Immature natural killer cell (primary cell): ENCODE data around the gene URI1. TPM values are rescaled to one million over a fixed set of nuclear protein-coding genes. Genes with fewer than 3 reads are reported as not detected.

ENCODE experiments used
- DNase-seq, 3 donors: peaks; one replicate each; pipeline ENCODE4 v3.0.0; 2022; ENCODE audit warnings: mixed read lengths in 1 of 3
- H3K27ac Mint-ChIP-seq, 6 donors: one replicate each; pipeline ENCODE4 v1.8.0; 2020; ENCODE audit warnings: mixed read lengths in 6 of 6, mild to moderate bottlenecking in 5 of 6, inconsistent platforms in 4 of 6, moderate library complexity in 3 of 6
- H3K27me3 Mint-ChIP-seq, 3 donors: one replicate each; pipeline ENCODE4 v1.8.0; 2020 to 2021; ENCODE audit warnings: low read depth in 3 of 3, mild to moderate bottlenecking in 3 of 3, mixed read lengths in 3 of 3, moderate library complexity in 3 of 3, inconsistent platforms in 1 of 3
- H3K36me3 Mint-ChIP-seq, 3 donors: one replicate each; pipeline ENCODE4 v1.8.0; 2020; ENCODE audit warnings: mixed read lengths in 3 of 3, inconsistent platforms in 2 of 3, mild to moderate bottlenecking in 2 of 3
- H3K4me1 Mint-ChIP-seq, 2 donors: one replicate each; pipeline ENCODE4 v1.8.0; 2020; ENCODE audit warnings: inconsistent platforms in 2 of 2, mild to moderate bottlenecking in 2 of 2, mixed read lengths in 2 of 2, moderate library complexity in 1 of 2
- H3K4me3 Mint-ChIP-seq, 5 donors: one replicate each; pipeline ENCODE4 v1.8.0; 2020; ENCODE audit warnings: mild to moderate bottlenecking in 5 of 5, mixed read lengths in 5 of 5, inconsistent platforms in 3 of 5, moderate library complexity in 3 of 5
- H3K9me3 Mint-ChIP-seq, 6 donors: one replicate each; pipeline ENCODE4 v1.8.0; 2020; ENCODE audit warnings: mild to moderate bottlenecking in 6 of 6, mixed read lengths in 6 of 6, inconsistent platforms in 4 of 6, moderate library complexity in 3 of 6
- polyA plus RNA-seq, 3 donors: library from polyadenylated mRNA; unstranded; fragments of 300-500 nt; fragmentation: Illumina TruSeq; gene quantifications; one replicate each; pipeline ENCODE4 v1.2.3, GENCODE V29; 2021

Gene URI1
- polyA plus RNA-seq, 3 donors from 2014 or later, result 15.6 to 24.6 (median 18.1) TPM

DNA sequence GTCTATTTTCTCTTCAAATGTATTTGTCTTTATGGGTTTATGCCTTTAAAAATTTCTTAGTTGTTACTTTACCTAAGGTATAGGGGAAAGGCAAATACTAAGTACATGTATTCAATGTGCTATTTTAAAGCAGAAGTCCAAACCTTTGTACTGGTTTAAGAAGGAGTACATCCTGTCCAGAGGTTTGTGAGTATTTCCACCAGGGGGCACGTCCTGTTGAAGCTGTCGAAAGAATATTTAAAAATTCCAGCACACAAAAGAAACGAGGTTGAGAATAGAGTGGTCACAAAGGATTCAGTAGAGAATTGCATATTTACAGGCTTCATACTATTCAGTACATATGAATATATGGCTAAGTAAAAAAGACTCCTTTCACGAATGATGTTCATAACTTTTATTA is 59.8 kb downstream of the URI1 start:
- DNase-seq, result no peak
- H3K36me3 Mint-ChIP-seq, result peaks cover 12 to 23% (median 16%) of the 10 kb centered on the region in 3 donors
- no peaks in the 10 kb centered on the region for H3K27me3 Mint-ChIP-seq
- H3K4me3 Mint-ChIP-seq, result no peak overlapping the region
- H3K27ac Mint-ChIP-seq, result no peak overlapping the region
- H3K4me1 Mint-ChIP-seq, result peaks cover 57 to 77% of the 10 kb centered on the region in 2 donors
- H3K9me3 Mint-ChIP-seq, result peaks cover 0 to 2% (median 0%) of the 10 kb centered on the region in 6 donors

DNA sequence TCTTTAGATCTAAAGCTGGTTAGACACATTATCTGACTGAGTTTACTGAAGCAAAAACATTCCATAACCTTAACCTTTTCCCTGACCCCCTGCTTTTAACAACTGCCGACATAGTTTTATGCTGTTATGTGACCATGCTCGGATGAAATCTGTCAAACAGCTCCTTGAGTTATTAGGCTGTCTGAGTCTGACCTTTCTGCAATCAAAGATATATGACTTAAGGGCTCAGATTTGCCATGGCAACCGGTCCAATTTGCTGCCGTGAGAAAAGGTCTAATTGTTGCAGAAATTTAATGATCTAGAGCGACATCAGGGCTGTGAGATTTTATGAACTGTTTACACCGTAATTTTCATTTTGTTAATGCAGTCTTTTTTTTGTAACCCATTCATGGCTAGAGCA is 61.8 kb downstream of the URI1 start:
- Mint-ChIP-seq H3K27me3 (no peaks in the 10 kb centered on the region), H3K4me3 (no peak overlapping the region), H3K9me3 (peaks cover 0 to 2% (median 0%) of the 10 kb centered on the region in 6 donors), H3K36me3 (peaks cover 12 to 17% (median 16%) of the 10 kb centered on the region in 3 donors), H3K4me1 (peaks cover 50 to 71% of the 10 kb centered on the region in 2 donors), H3K27ac (no peak overlapping the region)
- no peak for DNase-seq

DNA sequence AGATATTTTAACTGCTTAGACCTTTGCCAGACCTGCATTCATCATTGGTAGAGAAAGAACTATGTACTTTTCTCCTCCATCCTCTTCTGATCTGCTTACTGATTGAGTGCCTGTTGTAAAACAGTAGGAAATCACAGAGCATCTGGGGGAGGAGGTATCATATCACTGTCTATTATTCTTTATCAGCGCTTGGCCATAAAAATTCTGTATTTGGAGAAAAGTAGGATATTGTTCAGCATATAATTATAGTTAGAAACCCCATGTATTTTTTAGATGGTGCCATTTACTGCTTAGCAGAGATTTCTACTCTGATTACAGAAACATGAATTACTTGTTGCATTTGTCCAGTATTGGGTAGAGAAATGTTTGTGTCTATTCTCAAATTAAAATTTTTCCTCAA is 62.4 kb downstream of the URI1 start:
- H3K27ac Mint-ChIP-seq, result no peak overlapping the region
- H3K36me3 Mint-ChIP-seq, result peaks cover 17 to 23% (median 21%) of the 10 kb centered on the region in 3 donors
- H3K4me3 Mint-ChIP-seq, result no peak overlapping the region
- peaks cover 0 to 2% (median 0%) of the 10 kb centered on the region in 6 donors for H3K9me3 Mint-ChIP-seq
- H3K4me1 Mint-ChIP-seq, result peaks cover 49 to 65% of the 10 kb centered on the region in 2 donors
- no peak for DNase-seq
- no peaks in the 10 kb centered on the region for H3K27me3 Mint-ChIP-seq

- no peaks in the 10 kb centered on the region for H3K27me3 Mint-ChIP-seq
- peak overlapping the region; percentile 63 to 78 (median 71) for H3K4me3 Mint-ChIP-seq
- peak overlapping the region in 5 of 6 donors; percentile 20 to 73 (median 23) for H3K27ac Mint-ChIP-seq
- DNase-seq, result peak; percentile 32 to 44 (median 42)
- H3K36me3 Mint-ChIP-seq, result peaks cover 23 to 33% (median 25%) of the 10 kb centered on the region in 3 donors
- H3K9me3 Mint-ChIP-seq, result no peaks in the 10 kb centered on the region
- H3K4me1 Mint-ChIP-seq, result peaks cover 36 to 47% of the 10 kb centered on the region in 2 donors
Measured at GRCh38 chr19:30006207-30006606, 64.2 kb downstream of the URI1 start.

- H3K36me3 Mint-ChIP-seq, result peaks cover 20 to 37% (median 24%) of the 10 kb centered on the region in 3 donors
- H3K9me3 Mint-ChIP-seq, result no peaks in the 10 kb centered on the region
- H3K27me3 Mint-ChIP-seq, result no peaks in the 10 kb centered on the region
- no peak overlapping the region for H3K4me3 Mint-ChIP-seq
- no peak overlapping the region for H3K27ac Mint-ChIP-seq
- DNase-seq, result no peak
- peaks cover 29 to 40% of the 10 kb centered on the region in 2 donors for H3K4me1 Mint-ChIP-seq
Measured at GRCh38 chr19:30008169-30008568, 66.1 kb downstream of the URI1 start.

DNA sequence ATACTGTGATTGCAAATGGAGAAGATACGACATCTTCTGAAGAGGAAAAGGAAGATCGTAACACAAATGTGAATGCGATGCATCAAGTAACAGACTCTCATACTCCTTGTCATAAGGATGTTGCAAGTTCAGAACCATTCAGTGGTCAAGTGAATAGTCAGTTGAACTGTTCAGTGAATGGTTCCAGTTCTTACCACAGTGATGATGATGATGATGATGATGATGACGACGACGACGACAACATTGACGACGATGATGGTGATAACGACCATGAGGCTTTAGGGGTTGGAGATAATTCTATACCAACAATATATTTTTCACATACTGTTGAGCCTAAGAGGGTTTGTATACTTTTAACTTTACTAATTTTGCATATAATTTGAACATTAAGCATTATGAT is 67.0 kb downstream of the URI1 start:
- Mint-ChIP-seq H3K9me3 (no peaks in the 10 kb centered on the region), H3K36me3 (peaks cover 24 to 45% (median 26%) of the 10 kb centered on the region in 3 donors), H3K27ac (no peak overlapping the region), H3K4me1 (peaks cover 25 to 40% of the 10 kb centered on the region in 2 donors), H3K27me3 (no peaks in the 10 kb centered on the region), H3K4me3 (no peak overlapping the region)
- no peak for DNase-seq

DNA sequence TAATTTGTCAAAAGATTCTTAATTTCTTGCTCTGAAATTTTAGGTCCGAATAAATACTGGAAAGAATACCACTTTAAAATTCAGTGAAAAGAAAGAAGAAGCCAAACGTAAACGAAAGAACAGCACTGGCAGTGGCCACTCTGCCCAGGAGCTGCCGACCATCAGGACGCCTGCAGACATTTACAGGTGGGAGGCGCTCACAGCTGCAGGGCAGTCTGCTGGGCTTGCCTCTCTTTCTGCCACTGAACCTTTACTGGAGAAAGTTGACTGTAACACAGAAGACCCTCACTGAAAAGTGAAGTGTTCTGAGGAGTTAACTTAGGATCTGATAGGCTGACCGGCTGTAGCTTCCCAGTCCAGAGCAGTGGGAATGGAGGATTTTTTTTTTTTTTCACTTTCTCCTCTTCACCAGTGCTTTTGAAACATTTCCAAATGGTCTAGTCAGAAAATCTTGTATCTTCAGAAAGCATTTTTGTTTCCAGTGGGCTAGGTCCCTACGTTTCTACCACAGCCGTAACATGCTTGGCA is 69.1 kb downstream of the URI1 start:
- H3K9me3 Mint-ChIP-seq, result no peaks in the 10 kb centered on the region
- H3K4me1 Mint-ChIP-seq, result peaks cover 13 to 21% of the 10 kb centered on the region in 2 donors
- H3K4me3 Mint-ChIP-seq, result no peak overlapping the region
- DNase-seq, result no peak
- H3K27me3 Mint-ChIP-seq, result no peaks in the 10 kb centered on the region
- no peak overlapping the region for H3K27ac Mint-ChIP-seq
- H3K36me3 Mint-ChIP-seq, result peaks cover 21 to 57% (median 26%) of the 10 kb centered on the region in 3 donors

- Mint-ChIP-seq H3K27me3 (no peaks in the 10 kb centered on the region), H3K27ac (no peak overlapping the region), H3K9me3 (no peaks in the 10 kb centered on the region), H3K4me1 (peaks cover 0 to 3% of the 10 kb centered on the region in 2 donors), H3K36me3 (peaks cover 16 to 43% (median 16%) of the 10 kb centered on the region in 3 donors), H3K4me3 (no peak overlapping the region)
- DNase-seq, result no peak
Measured at GRCh38 chr19:30014770-30015169, 72.7 kb downstream of the URI1 start.

DNA sequence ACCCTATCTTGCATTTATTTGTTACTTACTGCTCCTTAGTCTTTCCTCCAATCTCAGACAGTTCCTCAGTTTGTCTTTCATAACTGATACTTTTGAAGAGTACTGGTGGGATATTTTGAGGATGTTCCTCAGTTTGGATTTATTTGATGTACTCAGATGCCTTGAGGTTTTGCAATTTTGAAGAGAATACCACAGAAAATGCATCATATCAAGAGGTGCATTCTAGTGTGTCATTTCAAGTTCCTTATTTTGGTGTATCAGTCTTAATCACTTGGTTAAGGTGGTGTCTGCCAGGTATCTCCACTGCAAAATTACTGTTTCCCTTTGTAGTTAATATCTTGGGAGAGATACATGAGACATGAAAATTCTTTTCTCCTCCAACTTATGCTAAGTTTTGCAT is 75.1 kb downstream of the URI1 start:
- Mint-ChIP-seq H3K36me3 (peaks cover 7 to 34% (median 7%) of the 10 kb centered on the region in 3 donors), H3K27me3 (no peaks in the 10 kb centered on the region), H3K4me1 (peaks cover 0 to 3% of the 10 kb centered on the region in 2 donors), H3K27ac (peak overlapping the region in 1 of 6 donors; percentile 0), H3K4me3 (no peak overlapping the region), H3K9me3 (no peaks in the 10 kb centered on the region)
- DNase-seq, result no peak

GRCh38 chr19:30020189-30020588 is 78.2 kb downstream of the URI1 start:
- no peak for DNase-seq
- Mint-ChIP-seq H3K36me3 (peaks cover 0 to 14% (median 5%) of the 10 kb centered on the region in 3 donors), H3K27ac (peak overlapping the region in 1 of 6 donors; percentile 44), H3K4me3 (no peak overlapping the region), H3K4me1 (peaks cover 3 to 10% of the 10 kb centered on the region in 2 donors), H3K27me3 (no peaks in the 10 kb centered on the region), H3K9me3 (no peaks in the 10 kb centered on the region)

DNA sequence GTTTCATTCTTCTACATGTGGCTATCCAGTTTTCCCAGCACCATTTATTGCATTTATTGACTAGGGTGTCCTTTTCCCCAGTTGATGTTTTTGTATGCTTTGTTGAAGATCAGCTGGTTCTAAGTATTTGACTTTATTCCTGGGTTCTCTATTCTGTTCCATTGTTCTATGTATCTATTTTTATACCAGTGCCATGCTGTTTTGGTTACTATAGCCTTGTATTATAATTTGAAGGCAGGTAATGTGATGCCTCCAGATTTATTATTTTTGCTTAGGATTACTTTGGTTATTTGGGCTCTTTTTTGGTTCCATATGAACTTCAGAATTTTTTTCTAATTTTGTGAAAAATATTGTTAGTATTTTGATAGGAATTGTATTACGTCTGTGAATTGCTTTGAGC is 80.6 kb downstream of the URI1 start:
- no peak for DNase-seq
- H3K27me3 Mint-ChIP-seq, result no peaks in the 10 kb centered on the region
- no peaks in the 10 kb centered on the region for H3K9me3 Mint-ChIP-seq
- H3K4me1 Mint-ChIP-seq, result peaks cover 7 to 13% of the 10 kb centered on the region in 2 donors
- no peak overlapping the region for H3K4me3 Mint-ChIP-seq
- no peak overlapping the region for H3K27ac Mint-ChIP-seq
- H3K36me3 Mint-ChIP-seq, result peaks cover 0 to 10% (median 5%) of the 10 kb centered on the region in 3 donors

GRCh38 chr19:30023330-30023729 is 81.3 kb downstream of the URI1 start:
- H3K4me1 Mint-ChIP-seq, result peaks cover 11 to 19% of the 10 kb centered on the region in 2 donors
- no peak overlapping the region for H3K27ac Mint-ChIP-seq
- peaks cover 0 to 10% (median 1%) of the 10 kb centered on the region in 3 donors for H3K36me3 Mint-ChIP-seq
- H3K4me3 Mint-ChIP-seq, result no peak overlapping the region
- H3K27me3 Mint-ChIP-seq, result no peaks in the 10 kb centered on the region
- no peaks in the 10 kb centered on the region for H3K9me3 Mint-ChIP-seq
- no peak for DNase-seq

- H3K4me1 Mint-ChIP-seq, result peaks cover 13 to 26% of the 10 kb centered on the region in 2 donors
- no peak overlapping the region for H3K27ac Mint-ChIP-seq
- peaks cover 0 to 10% (median 0%) of the 10 kb centered on the region in 3 donors for H3K36me3 Mint-ChIP-seq
- H3K9me3 Mint-ChIP-seq, result no peaks in the 10 kb centered on the region
- no peaks in the 10 kb centered on the region for H3K27me3 Mint-ChIP-seq
- no peak overlapping the region for H3K4me3 Mint-ChIP-seq
- DNase-seq, result no peak
Measured at GRCh38 chr19:30024091-30024490, 82.1 kb downstream of the URI1 start.

DNA sequence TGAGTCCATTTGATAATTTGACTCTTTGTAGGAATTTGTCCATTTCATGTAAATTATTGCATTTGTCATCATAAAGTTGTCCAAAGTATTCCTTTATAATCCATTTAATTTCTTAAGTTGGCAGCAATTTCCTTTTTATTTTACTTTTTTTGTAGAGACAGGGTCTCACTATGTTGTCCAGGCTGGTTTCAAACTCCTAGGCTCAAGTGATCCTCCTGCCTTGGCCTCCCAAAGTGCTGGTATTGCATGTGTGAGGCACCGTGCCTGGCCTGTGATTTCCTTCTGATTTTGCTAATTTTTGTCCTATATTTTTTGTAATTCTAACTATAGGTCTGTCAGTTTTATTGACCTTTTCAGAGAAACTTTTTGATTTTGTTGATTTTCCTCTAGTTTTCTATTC is 84.9 kb downstream of the URI1 start:
- H3K27me3 Mint-ChIP-seq, result no peaks in the 10 kb centered on the region
- peaks cover 20 to 30% of the 10 kb centered on the region in 2 donors for H3K4me1 Mint-ChIP-seq
- no peaks in the 10 kb centered on the region for H3K9me3 Mint-ChIP-seq
- H3K4me3 Mint-ChIP-seq, result no peak overlapping the region
- DNase-seq, result no peak
- H3K27ac Mint-ChIP-seq, result no peak overlapping the region
- H3K36me3 Mint-ChIP-seq, result peaks cover 9 to 21% (median 9%) of the 10 kb centered on the region in 3 donors
